SU-DHL-6 (cell line): ENCODE measurements around the gene ITGA11.

Experiments used
- CTCF ChIP-seq: fragments of 200-600 bp; sonication (generic); IDR thresholded peaks from one replicate; pipeline ENCODE4 v1.5.1; 2017; ENCODE audit warnings: antibody characterized with exemption, mild to moderate bottlenecking, low read length, moderate library complexity; ENCODE audit not compliant: insufficient read depth, poor library complexity, severe bottlenecking
- EZH2phosphoT487 ChIP-seq: fragments of 200-600 bp; sonication (generic), shearing (Covaris generic); conservative IDR thresholded peaks from 2 replicates; pipeline ENCODE4 v1.6.1; 2018; ENCODE audit warnings: mild to moderate bottlenecking, antibody characterized with exemption, low read length, moderate library complexity, mixed read lengths

- TF ChIP-seq CTCF (no peak), EZH2phosphoT487 (no peak)
Measured at GRCh38 chr15:68470049-68470742, 38.2 kb upstream of the ITGA11 start.
